Glutamatergic neuron (in vitro differentiated cells): Measurements from ENCODE around the gene HAPLN1. TPM values are rescaled to one million over a fixed set of nuclear protein-coding genes. Genes with fewer than 3 reads are reported as not detected.
A peak's percentile ranks its signal among the peaks of the same experiment; 100 is the strongest.

Experiments used
- DNase-seq: peaks from one replicate; pipeline ENCODE4 v3.0.0; 2022
- H3K27ac Mint-ChIP-seq: one replicate; pipeline ENCODE4 v1.8.0; 2020; ENCODE audit warnings: mild to moderate bottlenecking, mixed read lengths, inconsistent platforms; ENCODE audit not compliant: unreplicated experiment
- H3K27me3 Mint-ChIP-seq: one replicate; pipeline ENCODE4 v1.8.0; 2020; ENCODE audit warnings: mild to moderate bottlenecking, moderate library complexity, mixed read lengths, inconsistent platforms; ENCODE audit not compliant: unreplicated experiment
- H3K36me3 Mint-ChIP-seq: one replicate; pipeline ENCODE4 v1.8.0; 2020; ENCODE audit warnings: mild to moderate bottlenecking, mixed read lengths, inconsistent platforms; ENCODE audit not compliant: unreplicated experiment
- H3K4me1 Mint-ChIP-seq: one replicate; pipeline ENCODE4 v1.8.0; 2020; ENCODE audit warnings: mild to moderate bottlenecking, low read depth, mixed read lengths, inconsistent platforms; ENCODE audit not compliant: unreplicated experiment
- H3K4me3 Mint-ChIP-seq: one replicate; pipeline ENCODE4 v1.8.0; 2020; ENCODE audit warnings: mild to moderate bottlenecking, mixed read lengths, inconsistent platforms; ENCODE audit not compliant: unreplicated experiment
- H3K9me3 Mint-ChIP-seq: one replicate; pipeline ENCODE4 v1.8.0; 2020; ENCODE audit warnings: mild to moderate bottlenecking, moderate library complexity, mixed read lengths, inconsistent platforms; ENCODE audit not compliant: unreplicated experiment
- total RNA-seq: library from RNA; stranded (reverse); fragmentation: NEBNext Ultra II Directional; extraction: Animal tissue kit (Norgen Biotek cat#: 25700); gene quantifications from one replicate; pipeline ENCODE4 v1.2.1, GENCODE V29; 2021; ENCODE audit not compliant: unreplicated experiment
- TF ChIP-seq, protein P1 (sequence below): fragments of 200-600 bp; sonication (generic); IDR thresholded peaks from one replicate; pipeline ENCODE4 v1.5.0; 2021; ENCODE audit not compliant: partially characterized antibody, unreplicated experiment

Gene HAPLN1
- total RNA-seq, 1 donor from 2014 or later, result 2.9 TPM

DNA sequence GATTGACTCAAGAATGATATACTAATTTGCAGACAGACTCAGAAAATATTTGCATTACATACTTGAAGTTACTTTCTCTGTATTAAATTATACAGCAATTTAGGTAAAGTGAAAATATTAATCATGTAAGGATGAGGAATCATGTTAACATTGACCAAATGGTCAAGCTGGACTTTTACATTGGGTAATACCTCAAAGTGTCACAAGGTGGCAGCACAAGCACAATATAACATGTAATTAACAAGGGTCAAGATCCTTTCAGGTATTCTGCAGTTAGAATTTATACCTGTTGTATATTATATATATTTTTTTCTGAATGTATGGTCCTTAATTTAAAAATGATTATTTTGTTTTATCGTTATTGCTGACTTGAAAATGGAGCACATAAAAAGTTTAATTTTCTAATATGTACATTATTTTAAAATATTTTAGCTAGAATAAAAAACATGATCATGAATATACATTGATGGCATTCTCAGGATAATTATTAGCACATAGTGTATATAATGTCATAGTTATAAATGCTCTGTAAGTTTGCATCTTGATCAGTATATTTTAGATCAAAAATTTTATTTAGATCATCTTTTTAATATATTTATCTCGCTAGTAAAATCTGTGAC is 8.6 kb downstream of the HAPLN1 start:
- TF ChIP-seq, protein P1, sequence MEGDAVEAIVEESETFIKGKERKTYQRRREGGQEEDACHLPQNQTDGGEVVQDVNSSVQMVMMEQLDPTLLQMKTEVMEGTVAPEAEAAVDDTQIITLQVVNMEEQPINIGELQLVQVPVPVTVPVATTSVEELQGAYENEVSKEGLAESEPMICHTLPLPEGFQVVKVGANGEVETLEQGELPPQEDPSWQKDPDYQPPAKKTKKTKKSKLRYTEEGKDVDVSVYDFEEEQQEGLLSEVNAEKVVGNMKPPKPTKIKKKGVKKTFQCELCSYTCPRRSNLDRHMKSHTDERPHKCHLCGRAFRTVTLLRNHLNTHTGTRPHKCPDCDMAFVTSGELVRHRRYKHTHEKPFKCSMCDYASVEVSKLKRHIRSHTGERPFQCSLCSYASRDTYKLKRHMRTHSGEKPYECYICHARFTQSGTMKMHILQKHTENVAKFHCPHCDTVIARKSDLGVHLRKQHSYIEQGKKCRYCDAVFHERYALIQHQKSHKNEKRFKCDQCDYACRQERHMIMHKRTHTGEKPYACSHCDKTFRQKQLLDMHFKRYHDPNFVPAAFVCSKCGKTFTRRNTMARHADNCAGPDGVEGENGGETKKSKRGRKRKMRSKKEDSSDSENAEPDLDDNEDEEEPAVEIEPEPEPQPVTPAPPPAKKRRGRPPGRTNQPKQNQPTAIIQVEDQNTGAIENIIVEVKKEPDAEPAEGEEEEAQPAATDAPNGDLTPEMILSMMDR, result peak; percentile 88
- peaks cover 12% of the 10 kb centered on the region for H3K9me3 Mint-ChIP-seq
- H3K27ac Mint-ChIP-seq, result no peak overlapping the region
- H3K4me3 Mint-ChIP-seq, result no peak overlapping the region
- no peak for DNase-seq
- no peaks in the 10 kb centered on the region for H3K36me3 Mint-ChIP-seq
- H3K27me3 Mint-ChIP-seq, result peaks cover 4% of the 10 kb centered on the region
- peaks cover 31% of the 10 kb centered on the region for H3K4me1 Mint-ChIP-seq

DNA sequence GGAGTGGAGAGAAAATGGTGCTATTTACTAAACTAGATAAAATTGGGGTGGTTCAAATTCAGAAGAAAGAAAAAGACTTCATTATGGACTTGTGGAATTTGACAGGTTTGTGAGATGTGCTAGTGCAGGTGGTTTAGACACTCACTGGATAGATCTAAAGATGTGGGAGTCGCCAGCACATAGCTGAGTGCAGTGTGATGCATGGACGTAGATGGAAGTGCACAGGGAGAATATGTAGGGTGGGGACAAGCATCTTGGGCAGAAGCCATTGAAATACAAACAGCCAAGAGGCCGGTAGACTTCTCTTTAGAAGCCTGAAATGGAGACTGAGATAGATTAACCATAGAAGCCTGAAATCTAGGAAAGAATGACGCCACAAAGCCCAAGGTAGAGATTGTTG is 10.7 kb downstream of the HAPLN1 start:
- peaks cover 18% of the 10 kb centered on the region for H3K4me1 Mint-ChIP-seq
- H3K4me3 Mint-ChIP-seq, result no peak overlapping the region
- H3K36me3 Mint-ChIP-seq, result peaks cover 14% of the 10 kb centered on the region
- peaks cover 6% of the 10 kb centered on the region for H3K27me3 Mint-ChIP-seq
- H3K27ac Mint-ChIP-seq, result no peak overlapping the region
- TF ChIP-seq, protein P1, result no peak
- DNase-seq, result no peak
- peaks cover 7% of the 10 kb centered on the region for H3K9me3 Mint-ChIP-seq

DNA sequence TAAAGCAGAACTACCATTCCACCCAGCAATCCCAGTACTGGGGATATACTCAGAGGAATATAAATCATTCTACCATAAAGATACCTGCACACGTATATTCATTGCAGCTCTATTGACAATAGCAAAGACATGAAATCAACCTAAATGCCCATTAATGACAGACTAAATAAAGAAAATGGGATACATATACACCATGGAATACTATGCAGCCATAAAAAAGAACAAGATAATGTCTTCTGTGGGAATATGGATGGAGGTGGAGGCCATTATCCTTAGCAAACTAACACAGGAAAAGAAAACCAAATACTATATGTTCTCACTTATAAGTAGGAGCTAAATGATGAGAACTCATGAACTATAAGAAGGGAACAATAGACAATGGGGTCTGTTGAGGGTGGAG is 12.5 kb downstream of the HAPLN1 start:
- peaks cover 6% of the 10 kb centered on the region for H3K4me1 Mint-ChIP-seq
- TF ChIP-seq, protein P1, result no peak
- H3K27ac Mint-ChIP-seq, result no peak overlapping the region
- peaks cover 24% of the 10 kb centered on the region for H3K36me3 Mint-ChIP-seq
- H3K27me3 Mint-ChIP-seq, result peaks cover 2% of the 10 kb centered on the region
- H3K4me3 Mint-ChIP-seq, result no peak overlapping the region
- no peak for DNase-seq
- peaks cover 4% of the 10 kb centered on the region for H3K9me3 Mint-ChIP-seq

DNA sequence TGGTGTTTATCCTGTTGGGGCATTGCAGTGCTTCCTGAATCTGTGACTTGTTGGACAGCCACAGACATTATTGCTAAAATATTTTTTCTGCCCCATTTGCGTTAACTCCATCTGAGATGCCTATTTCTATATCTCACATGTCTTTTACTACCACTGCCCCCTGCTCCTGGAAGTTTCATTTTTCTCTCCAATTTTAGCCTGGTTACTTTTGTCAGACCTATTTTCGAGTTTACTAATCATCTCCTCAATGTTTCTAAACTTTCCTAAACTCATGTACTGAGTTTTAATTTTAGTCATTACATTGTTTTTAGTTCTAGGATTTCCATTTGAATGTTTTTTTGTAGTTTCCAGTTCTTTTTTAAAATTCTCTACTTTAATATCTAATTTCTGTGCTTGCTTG is 17.6 kb downstream of the HAPLN1 start:
- no peaks in the 10 kb centered on the region for H3K4me1 Mint-ChIP-seq
- no peak overlapping the region for H3K27ac Mint-ChIP-seq
- peaks cover 24% of the 10 kb centered on the region for H3K36me3 Mint-ChIP-seq
- peaks cover 1% of the 10 kb centered on the region for H3K9me3 Mint-ChIP-seq
- TF ChIP-seq, protein P1, result no peak
- H3K4me3 Mint-ChIP-seq, result no peak overlapping the region
- DNase-seq, result no peak
- H3K27me3 Mint-ChIP-seq, result peaks cover 2% of the 10 kb centered on the region

DNA sequence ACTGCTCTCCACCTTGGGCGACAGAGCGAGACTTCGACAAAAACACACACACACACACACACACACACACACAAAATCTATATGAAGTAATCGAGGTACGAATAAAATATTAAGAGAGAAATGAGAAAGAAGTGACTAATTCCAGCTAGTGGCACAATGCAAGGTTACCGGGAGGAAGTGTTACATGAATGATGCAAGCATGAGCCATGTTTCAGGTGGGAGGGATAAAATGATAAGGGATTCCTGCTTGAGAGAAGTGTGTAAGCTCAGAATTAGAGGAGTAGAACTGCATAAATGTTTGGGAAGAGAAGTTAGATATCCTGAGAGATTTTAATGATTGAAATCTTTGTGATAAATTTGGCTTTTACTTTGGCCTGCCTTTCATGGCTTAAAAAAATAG is 18.8 kb downstream of the HAPLN1 start:
- no peak for DNase-seq
- H3K9me3 Mint-ChIP-seq, result no peaks in the 10 kb centered on the region
- H3K4me3 Mint-ChIP-seq, result no peak overlapping the region
- peaks cover 23% of the 10 kb centered on the region for H3K36me3 Mint-ChIP-seq
- H3K27me3 Mint-ChIP-seq, result peaks cover 2% of the 10 kb centered on the region
- no peaks in the 10 kb centered on the region for H3K4me1 Mint-ChIP-seq
- H3K27ac Mint-ChIP-seq, result no peak overlapping the region
- TF ChIP-seq, protein P1, result no peak
